Smooth muscle cell (in vitro differentiated cells): ENCODE data around the gene MUL1. TPM values are rescaled to one million over a fixed set of nuclear protein-coding genes. Genes with fewer than 3 reads are reported as not detected.
A peak's percentile ranks its signal among the peaks of the same experiment; 100 is the strongest.

ENCODE experiments used
- DNase-seq: peaks from one replicate; lab custom pipeline; 2025; ENCODE audit not compliant: unreplicated experiment; lab: John Stamatoyannopoulos, UW
- H2AFZ ChIP-seq: fragments of 200-600 bp; sonication (generic); 2 replicates; pipeline ENCODE4 v1.6.0; 2016; ENCODE audit warnings: antibody characterized with exemption, low read depth, mild to moderate bottlenecking
- H3F3A ChIP-seq: fragments of 200-600 bp; sonication (generic); 2 replicates; pipeline ENCODE4 v1.6.0; 2017; ENCODE audit warnings: antibody characterized with exemption, low read depth
- H3K27ac ChIP-seq: fragments of 200-600 bp; sonication (generic); 2 replicates; pipeline ENCODE4 v1.5.1; 2016; ENCODE audit warnings: low read depth, mild to moderate bottlenecking
- H3K27me3 ChIP-seq: fragments of 200-600 bp; sonication (generic); 2 replicates; pipeline ENCODE4 v1.6.1; 2016; ENCODE audit warnings: low read depth, mild to moderate bottlenecking
- H3K36me3 ChIP-seq: fragments of 200-600 bp; sonication (generic); 2 replicates; pipeline ENCODE4 v1.5.1; 2016; ENCODE audit warnings: low read depth
- H3K4me1 ChIP-seq: fragments of 200-600 bp; sonication (generic); 2 replicates; pipeline ENCODE4 v1.5.1; 2016; ENCODE audit warnings: low read depth
- H3K4me2 ChIP-seq: fragments of 200-600 bp; sonication (generic); 2 replicates; pipeline ENCODE4 v1.6.0; 2016; ENCODE audit warnings: mild to moderate bottlenecking
- H3K4me3 ChIP-seq: fragments of 200-600 bp; sonication (generic); 2 replicates; pipeline ENCODE4 v1.5.1; 2016; ENCODE audit warnings: mild to moderate bottlenecking
- H3K79me2 ChIP-seq: fragments of 200-600 bp; sonication (generic); 2 replicates; pipeline ENCODE4 v1.6.0; 2016; ENCODE audit warnings: low read depth, mild to moderate bottlenecking
- H3K9ac ChIP-seq: fragments of 200-600 bp; sonication (generic); 2 replicates; pipeline ENCODE4 v1.6.0; 2016; ENCODE audit warnings: low read depth
- H3K9me3 ChIP-seq: fragments of 200-600 bp; sonication (generic); replicated peaks from 2 replicates; pipeline ENCODE4 v1.5.1; 2016; ENCODE audit warnings: low read depth
- H4K20me1 ChIP-seq: fragments of 200-600 bp; sonication (generic); 2 replicates; pipeline ENCODE4 v1.6.0; 2016; ENCODE audit warnings: low read depth
- CTCF ChIP-seq: fragments of 200-600 bp; sonication (generic); IDR thresholded peaks from 2 replicates; pipeline ENCODE4 v1.5.1; 2017; ENCODE audit warnings: borderline replicate concordance, mild to moderate bottlenecking, antibody characterized with exemption; ENCODE audit not compliant: insufficient read depth, poor library complexity, severe bottlenecking
- WGBS: methylation state at CpG from one replicate; pipeline ENCODE4 v1.1.7; 2016; ENCODE audit warnings: low lambda C conversion rate; 5-methylcytosine and 5-hydroxymethylcytosine counted together
- polyA plus RNA-seq: library from polyadenylated mRNA; unstranded; fragments of >200 nt; fragmentation: Nextera tagmentation; extraction: Ambion mirVana; gene quantifications from 2 replicates; pipeline ENCODE4 v1.2.1, GENCODE V29; 2016
- total RNA-seq: library from RNA; depleted of rRNA; stranded (reverse); fragments of >200 nt; gene quantifications from 2 replicates; pipeline ENCODE4 v1.2.3, GENCODE V29; 2014

Gene MUL1
- total RNA-seq (30.6 and 38.7 TPM in 2 replicates), polyA plus RNA-seq (38.4 and 42.4 TPM in 2 replicates)

GRCh38 chr1:20507564-20508410, at the start of gene MUL1:
Gene MUL1 (minus strand): TSS chr1:20508151. CDS start chr1:20508024, 127 bp downstream.
- peak; percentile 68 for DNase-seq
- H3K27ac ChIP-seq = peak within 1 kb of the TSS; percentile 83
- H4K20me1 ChIP-seq = peaks cover 31% of the 10 kb centered on the region
- peaks cover 45% of the 10 kb centered on the region for H3K79me2 ChIP-seq
- no peaks in the 10 kb centered on the region for H3F3A ChIP-seq
- peak within 1 kb of the TSS; percentile 100 for H2AFZ ChIP-seq
- TF ChIP-seq CTCF = no peak
- H3K27me3 ChIP-seq = peaks cover 32% of the 10 kb centered on the region
- H3K36me3 ChIP-seq = no peaks in the 10 kb centered on the region
- 3% methylated on average over 47 of the region's 58 CpGs for WGBS
- H3K4me3 ChIP-seq = peak within 1 kb of the TSS; percentile 93
- no peaks in the 10 kb centered on the region for H3K9me3 ChIP-seq
- H3K9ac ChIP-seq = peak within 1 kb of the TSS; percentile 96
- peaks cover 10% of the 10 kb centered on the region for H3K4me1 ChIP-seq
- peak within 1 kb of the TSS; percentile 99 for H3K4me2 ChIP-seq

- no peak overlapping the region for H3K27ac ChIP-seq
- no peak overlapping the region for H3K9ac ChIP-seq
- WGBS = 77% methylated on average over 4 of the region's 4 CpGs
- peaks cover 15% of the 10 kb centered on the region for H3K4me1 ChIP-seq
- H3K4me3 ChIP-seq = no peak overlapping the region
- no peak for DNase-seq
- peaks cover 66% of the 10 kb centered on the region for H3K27me3 ChIP-seq
- H3K4me2 ChIP-seq = no peak overlapping the region
- H3K9me3 ChIP-seq = no peaks in the 10 kb centered on the region
- no peaks in the 10 kb centered on the region for H3K36me3 ChIP-seq
- H3K79me2 ChIP-seq = no peaks in the 10 kb centered on the region
- no peak overlapping the region for H2AFZ ChIP-seq
- no peaks in the 10 kb centered on the region for H4K20me1 ChIP-seq
- TF ChIP-seq CTCF = no peak
- no peaks in the 10 kb centered on the region for H3F3A ChIP-seq
These were observed 47.8 kb upstream of the MUL1 start for GRCh38 chr1:20555758-20556120.

GRCh38 chr1:20555025-20555757, 47.2 kb upstream of the MUL1 start:
- no peaks in the 10 kb centered on the region for H4K20me1 ChIP-seq
- no peak for TF ChIP-seq CTCF
- H3K4me3 ChIP-seq = no peak overlapping the region
- peaks cover 15% of the 10 kb centered on the region for H3K4me1 ChIP-seq
- H3K9ac ChIP-seq = no peak overlapping the region
- no peaks in the 10 kb centered on the region for H3K79me2 ChIP-seq
- no peaks in the 10 kb centered on the region for H3K36me3 ChIP-seq
- H3K27me3 ChIP-seq = peaks cover 63% of the 10 kb centered on the region
- no peak for DNase-seq
- H3K27ac ChIP-seq = no peak overlapping the region
- H2AFZ ChIP-seq = no peak overlapping the region
- H3K4me2 ChIP-seq = no peak overlapping the region
- H3F3A ChIP-seq = no peaks in the 10 kb centered on the region
- WGBS = 81% methylated on average over 7 of the region's 7 CpGs
- H3K9me3 ChIP-seq = no peaks in the 10 kb centered on the region
